Endothelial cell of umbilical vein (primary cell): Measurements from ENCODE around the gene DLGAP1. TPM values are rescaled to one million over a fixed set of nuclear protein-coding genes. Genes with fewer than 3 reads are reported as not detected.

ENCODE experiments used
- BruUV-seq: library from RNA; stranded (reverse); fragments of 400-500 nt; replicated peaks from 2 replicates; lab custom pipeline; 2021; lab: Mats Ljungman, UMichigan
- CTCF ChIA-PET: fragments of 300-600, 350-600 bp; sonication (Branson Sonifier 250); formaldehyde crosslinking; loops from one replicate; lab custom pipeline; 2021; ENCODE audit warnings: antibody characterized with exemption, inconsistent platforms; lab: Charles Lee
- POLR2A ChIA-PET: fragments of 300-600, 350-600 bp; sonication (Branson Sonifier 250); formaldehyde crosslinking; loops from one replicate; lab custom pipeline; 2021; ENCODE audit warnings: antibody characterized with exemption, inconsistent platforms; lab: Charles Lee
- DNase-seq: peaks from one replicate; pipeline ENCODE4 v3.0.0-alpha.2; 2011; ENCODE audit warnings: low read depth, low spot score
- FAIRE-seq: peaks from 2 replicates; lab custom pipeline; 2011; peaks lifted over from hg19 to GRCh38; lab: Jason Lieb, UNC
- H2AFZ ChIP-seq: 2 replicates; pipeline ENCODE4 v1.6.0; 2012; ENCODE audit warnings: low read depth, low read length, control low read depth, inconsistent platforms
- H3K27ac ChIP-seq: 2 replicates; pipeline ENCODE4 v1.5.1; 2011; ENCODE audit warnings: low read depth, mild to moderate bottlenecking, control low read depth, low read length, moderate library complexity; ENCODE audit not compliant: insufficient read depth
- H3K27me3 ChIP-seq, 2 experiments: 2 replicates each; pipeline versions ENCODE4 v1.6.0 to v1.6.1; 2011; ENCODE audit warnings: low read length in 2 of 2, mixed read lengths in 1 of 2; ENCODE audit not compliant: control insufficient read depth in 2 of 2, insufficient read depth in 2 of 2
- H3K36me3 ChIP-seq, 2 experiments: 2 replicates in 1 of 2; 3 replicates in 1 of 2; pipeline ENCODE4 v1.5.1; 2011; ENCODE audit warnings: low read length in 2 of 2, mild to moderate bottlenecking in 1 of 2, moderate library complexity in 1 of 2; ENCODE audit not compliant: control insufficient read depth in 2 of 2, insufficient read depth in 2 of 2; ENCODE audit errors: extremely low read depth in 1 of 2
- H3K4me1 ChIP-seq: 3 replicates; pipeline ENCODE4 v1.5.1; 2011; ENCODE audit warnings: mild to moderate bottlenecking, low read length; ENCODE audit not compliant: control insufficient read depth, insufficient read depth; ENCODE audit errors: extremely low read depth
- H3K4me2 ChIP-seq: 2 replicates; pipeline ENCODE4 v1.6.1; 2011; ENCODE audit warnings: low read length, control low read depth, mixed read lengths; ENCODE audit not compliant: insufficient read depth
- H3K4me3 ChIP-seq, 3 experiments: fragments of 200-600 bp in 1 of 3; sonication (generic), shearing (Covaris generic) in 1 of 3; replicated peaks in 1 of 3; 2 replicates each; pipeline ENCODE4 v1.5.1; 2011 to 2016; ENCODE audit warnings: control low read depth in 3 of 3, low read length in 3 of 3, mild to moderate bottlenecking in 2 of 3, inconsistent platforms in 1 of 3, low read depth in 1 of 3, moderate library complexity in 1 of 3; ENCODE audit not compliant: insufficient read depth in 1 of 3
- H3K79me2 ChIP-seq: 2 replicates; pipeline ENCODE4 v1.6.0; 2012; ENCODE audit warnings: low read length, inconsistent platforms; ENCODE audit not compliant: control insufficient read depth, insufficient read depth
- H3K9ac ChIP-seq: replicated peaks from 2 replicates; pipeline ENCODE3; 2011; ENCODE audit warnings: low read length, control low read depth; ENCODE audit not compliant: insufficient read depth; ENCODE audit errors: extremely low read depth
- H3K9me1 ChIP-seq: replicated peaks from 3 replicates; pipeline ENCODE4 v1.6.0; 2011; ENCODE audit warnings: mild to moderate bottlenecking, low read length; ENCODE audit not compliant: control insufficient read depth, insufficient read depth; ENCODE audit errors: extremely low read depth
- H3K9me3 ChIP-seq: replicated peaks from 2 replicates; pipeline ENCODE4 v1.5.1; 2012; ENCODE audit warnings: low read length, inconsistent platforms; ENCODE audit not compliant: control insufficient read depth, insufficient read depth
- H4K20me1 ChIP-seq: replicated peaks from 2 replicates; pipeline ENCODE3; 2011; ENCODE audit warnings: mild to moderate bottlenecking, low read length; ENCODE audit not compliant: control insufficient read depth, insufficient read depth; ENCODE audit errors: extremely low read depth
- CTCF ChIP-seq, 2 donors: IDR thresholded peaks; 1 replicate in 1 of 2; 2 replicates in 1 of 2; pipeline ENCODE4 v1.5.1; 2011; ENCODE audit warnings: low read length in 2 of 2, mild to moderate bottlenecking in 2 of 2, moderate library complexity in 2 of 2, control low read depth in 1 of 2, inconsistent platforms in 1 of 2, low read depth in 1 of 2; ENCODE audit not compliant: insufficient read depth in 1 of 2; ENCODE audit errors: extremely low read depth in 1 of 2
- EZH2 ChIP-seq: IDR thresholded peaks from 2 replicates; pipeline ENCODE4 v1.6.1; 2012; ENCODE audit warnings: borderline replicate concordance, low read depth, mild to moderate bottlenecking, moderate library complexity, low read length, inconsistent platforms; ENCODE audit not compliant: severe bottlenecking
- FOS ChIP-seq: IDR thresholded peaks from 2 replicates; pipeline ENCODE4 v1.6.1; 2011; ENCODE audit warnings: mild to moderate bottlenecking, low read length, moderate library complexity, borderline replicate concordance; ENCODE audit not compliant: insufficient read depth
- GATA2 ChIP-seq: IDR thresholded peaks from 2 replicates; pipeline ENCODE4 v1.7.0; 2011; ENCODE audit warnings: low read depth, mild to moderate bottlenecking, moderate library complexity, mixed read lengths, low read length; ENCODE audit not compliant: insufficient read length, insufficient read depth
- JUN ChIP-seq: IDR thresholded peaks from 2 replicates; pipeline ENCODE4 v1.6.1; 2011; ENCODE audit warnings: borderline replicate concordance, low read depth; ENCODE audit not compliant: insufficient read length, insufficient read depth
- MAX ChIP-seq: IDR thresholded peaks from 2 replicates; pipeline ENCODE4 v1.6.1; 2011; ENCODE audit not compliant: insufficient read depth, insufficient read length
- MYC ChIP-seq: IDR thresholded peaks from one replicate; pipeline ENCODE4 v1.6.1; 2011; ENCODE audit warnings: mild to moderate bottlenecking, low read depth, low read length
- POLR2A ChIP-seq: IDR thresholded peaks from 2 replicates; pipeline ENCODE4 v1.6.1; 2012; ENCODE audit warnings: low read depth, mild to moderate bottlenecking, control low read depth, low read length
- POLR2AphosphoS5 ChIP-seq: IDR thresholded peaks from 2 replicates; pipeline ENCODE4 v1.6.1; 2012; ENCODE audit warnings: low read depth, mild to moderate bottlenecking, control low read depth, low read length, moderate library complexity; ENCODE audit not compliant: insufficient read depth
- dilution Hi-C: fragments of 300-500 bp; cut with MboI; formaldehyde crosslinking; loops from one replicate; pipeline ENCODE4 v1.15.0; 2019; ENCODE audit warnings: low sequenced_read_pairs; ENCODE audit not compliant: extremely low pct_ligation_motif_present
- intact Hi-C: fragments of 100-400 bp; cut with micrococcal nuclease; formaldehyde crosslinking; loops from one replicate; pipeline ENCODE4 v1.10.0; 2022
- polyA plus RNA-seq, 4 experiments: library from polyadenylated mRNA; depleted of rRNA in 3 of 4; stranded (reverse) in 3 of 4; unstranded in 1 of 4; fragments of >200 nt; gene quantifications; 2 replicates each; pipeline versions ENCODE4 v1.2.1 to v1.2.3, GENCODE V29; 2011 to 2012; ENCODE audit warnings: missing spikeins in 1 of 4
- total RNA-seq: library from RNA; stranded (reverse); gene quantifications from 2 replicates; pipeline ENCODE4 v1.2.3, GENCODE V29; 2021

The DLGAP1 gene
- total and polyA plus RNA-seq, 2 donors (not counting 3 experiments of a cell fraction or from before 2014, with no cell fraction given), result 0.04 TPM; not detected in 1

GRCh38 chr18:3984163-3984757, 470.8 kb downstream of the DLGAP1 start:
- H3K4me3 ChIP-seq, result no peak overlapping the region
- BruUV-seq, result no TSS peak
- H3K27me3 ChIP-seq, result no peaks in the 10 kb centered on the region
- H4K20me1 ChIP-seq, result no peaks in the 10 kb centered on the region
- CTCF ChIA-PET, result interaction anchor here (1.2 to 7.0 kb wide), 2 partner anchors 11 to 281 kb away, joined by 3 to 52 read pairs; no protein-coding TSS in a partner anchor
- DNase-seq, result no peak
- intact Hi-C loops (no loop called here), dilution Hi-C loops (no loop called here)
- H3K4me2 ChIP-seq, result no peak overlapping the region
- no peaks in the 10 kb centered on the region for H3K79me2 ChIP-seq
- TF ChIP-seq EZH2 (no peak), CTCF (IDR thresholded peaks at IDR 0.05; ENCODE audit: extremely low read depth in 1 of 2, insufficient read depth in 1 of 2, low read depth in 1 of 2, low read length in 2 of 2) (no peak), MAX (no peak), JUN (no peak), POLR2AphosphoS5 (no peak), GATA2 (no peak), FOS (no peak), POLR2A (no peak), MYC (no peak)
- no peak overlapping the region for H2AFZ ChIP-seq
- no peaks in the 10 kb centered on the region for H3K9me3 ChIP-seq
- no peaks in the 10 kb centered on the region for H3K9me1 ChIP-seq
- no peaks in the 10 kb centered on the region for H3K36me3 ChIP-seq
- FAIRE-seq, result no peak
- H3K4me1 ChIP-seq, result no peaks in the 10 kb centered on the region
- no peak overlapping the region for H3K27ac ChIP-seq
- no peak overlapping the region for H3K9ac ChIP-seq
- POLR2A ChIA-PET, result no interaction called here
